H1 (cell line): ENCODE results near the gene CCDC30. TPM values are rescaled to one million over a fixed set of nuclear protein-coding genes. Genes with fewer than 3 reads are reported as not detected.

Source experiments
- CTCF ChIA-PET: fragments of 300-600 bp; sonication (Branson Sonifier 250); formaldehyde crosslinking; loops from one replicate; lab custom pipeline; 2021; ENCODE audit not compliant: partially characterized antibody; lab: Charles Lee
- POLR2A ChIA-PET: fragments of 300-600 bp; sonication (Branson Sonifier 250); formaldehyde crosslinking; loops from one replicate; lab custom pipeline; 2021; ENCODE audit warnings: inconsistent platforms; ENCODE audit not compliant: partially characterized antibody; lab: Charles Lee
- DNase-seq, 2 experiments: peaks; one replicate each; pipeline versions ENCODE4 v3.0.0 to v3.0.0-alpha.2; 2010 to 2022; ENCODE audit warnings: low spot score in 2 of 2, low read depth in 1 of 2, mixed read lengths in 1 of 2
- FAIRE-seq: peaks from 2 replicates; lab custom pipeline; 2011; peaks lifted over from hg19 to GRCh38; lab: Jason Lieb, UNC
- H2AFZ ChIP-seq: 2 replicates; pipeline ENCODE4 v1.8.1; 2012; ENCODE audit warnings: low read length, inconsistent platforms
- H2AK5ac ChIP-seq: 2 replicates; pipeline ENCODE4 v1.6.1; 2013; ENCODE audit warnings: low read depth, low read length
- H2BK120ac ChIP-seq: replicated peaks from 2 replicates; pipeline ENCODE3; 2013; ENCODE audit warnings: low read depth, low read length, inconsistent platforms
- H2BK12ac ChIP-seq: 2 replicates; pipeline ENCODE4 v1.6.1; 2013; ENCODE audit warnings: low read depth, low read length
- H2BK15ac ChIP-seq: 2 replicates; pipeline ENCODE4 v1.6.1; 2013; ENCODE audit warnings: low read length
- H2BK20ac ChIP-seq: 2 replicates; pipeline ENCODE4 v1.6.1; 2013; ENCODE audit warnings: low read length
- H2BK5ac ChIP-seq: 2 replicates; pipeline ENCODE4 v1.6.1; 2013; ENCODE audit warnings: low read depth, low read length
- H3K14ac ChIP-seq: 2 replicates; pipeline ENCODE4 v1.6.1; 2013; ENCODE audit warnings: inconsistent platforms; ENCODE audit not compliant: insufficient read length
- H3K18ac ChIP-seq: 2 replicates; pipeline ENCODE4 v1.6.1; 2013; ENCODE audit warnings: low read length; ENCODE audit errors: extremely low read depth
- H3K23ac ChIP-seq: 2 replicates; pipeline ENCODE4 v1.6.1; 2013; ENCODE audit warnings: inconsistent platforms; ENCODE audit not compliant: insufficient read length
- H3K23me2 ChIP-seq: 2 replicates; pipeline ENCODE4 v1.6.1; 2013; ENCODE audit warnings: low read depth, low read length
- H3K27ac ChIP-seq: 2 replicates; pipeline ENCODE4 v1.6.1; 2011; ENCODE audit warnings: low read depth, low read length, inconsistent platforms
- H3K27me3 ChIP-seq, 4 experiments: replicated peaks in 1 of 4; 1 replicate in 1 of 4; 2 replicates in 3 of 4; pipeline versions ENCODE4 v1.6.1 to v1.8.1; 2011 to 2013; ENCODE audit warnings: low read length in 3 of 4, mild to moderate bottlenecking in 3 of 4, inconsistent platforms in 2 of 4, mixed read lengths in 2 of 4, moderate library complexity in 1 of 4; ENCODE audit not compliant: control insufficient read depth in 3 of 4, insufficient read depth in 3 of 4; ENCODE audit errors: extremely low read depth in 1 of 4
- H3K36me3 ChIP-seq, 4 experiments: 2 replicates each; pipeline versions ENCODE4 v1.6.1 to v1.8.1; 2011 to 2013; ENCODE audit warnings: mild to moderate bottlenecking in 4 of 4, low read length in 3 of 4, moderate library complexity in 2 of 4, control low read depth in 1 of 4, inconsistent platforms in 1 of 4; ENCODE audit not compliant: insufficient read depth in 4 of 4, control insufficient read depth in 2 of 4
- H3K4ac ChIP-seq: replicated peaks from 2 replicates; pipeline ENCODE3; 2013; ENCODE audit warnings: low read length, low read depth, mixed read lengths, inconsistent platforms; ENCODE audit not compliant: insufficient read length
- H3K4me1 ChIP-seq, 4 experiments: replicated peaks in 1 of 4; 1 replicate in 1 of 4; 2 replicates in 3 of 4; pipeline versions ENCODE4 v1.6.1 to v1.8.1; 2011 to 2013; ENCODE audit warnings: low read length in 3 of 4, inconsistent platforms in 2 of 4, mixed read lengths in 1 of 4; ENCODE audit not compliant: insufficient read depth in 4 of 4, control insufficient read depth in 3 of 4
- H3K4me2 ChIP-seq, 2 experiments: 2 replicates each; pipeline versions ENCODE4 v1.6.1 to v1.8.1; 2011 to 2013; ENCODE audit warnings: low read depth in 2 of 2, low read length in 2 of 2, control low read depth in 1 of 2, inconsistent platforms in 1 of 2, mild to moderate bottlenecking in 1 of 2; ENCODE audit not compliant: insufficient read depth in 1 of 2
- H3K4me3 ChIP-seq, 4 experiments: fragments of 200-600, 300-600 bp in 1 of 4; sonication (generic), shearing (Covaris generic), sonication (Bioruptor Twin) in 1 of 4; 2 replicates each; pipeline versions ENCODE4 v1.5.1 to v1.8.1; 2011 to 2016; ENCODE audit warnings: low read length in 4 of 4, low read depth in 3 of 4, control low read depth in 2 of 4, inconsistent platforms in 2 of 4, mild to moderate bottlenecking in 2 of 4, mixed read lengths in 1 of 4, moderate library complexity in 1 of 4; ENCODE audit not compliant: insufficient read depth in 2 of 4; ENCODE audit errors: extremely low read depth in 1 of 4
- H3K56ac ChIP-seq: replicated peaks from 2 replicates; pipeline ENCODE3; 2013; ENCODE audit warnings: low read depth, mild to moderate bottlenecking, mixed read lengths, low read length, inconsistent platforms; ENCODE audit not compliant: insufficient read length
- H3K79me1 ChIP-seq: 2 replicates; pipeline ENCODE4 v1.6.1; 2013; ENCODE audit warnings: low read depth, low read length, control low read depth
- H3K79me2 ChIP-seq, 2 experiments: 2 replicates each; pipeline versions ENCODE4 v1.6.1 to v1.8.1; 2012 to 2013; ENCODE audit warnings: low read length in 2 of 2, mild to moderate bottlenecking in 2 of 2, inconsistent platforms in 1 of 2; ENCODE audit not compliant: insufficient read depth in 2 of 2, control insufficient read depth in 1 of 2
- H3K9ac ChIP-seq, 4 experiments: replicated peaks in 1 of 4; 1 replicate in 1 of 4; 2 replicates in 3 of 4; pipeline versions ENCODE4 v1.6.1 to v1.8.1; 2011 to 2013; ENCODE audit warnings: low read depth in 3 of 4, low read length in 3 of 4, control low read depth in 2 of 4, mild to moderate bottlenecking in 2 of 4, moderate library complexity in 2 of 4, inconsistent platforms in 1 of 4; ENCODE audit errors: extremely low read depth in 1 of 4
- H3K9me3 ChIP-seq, 2 experiments: 2 replicates each; pipeline versions ENCODE4 v1.6.1 to v1.8.1; 2012 to 2013; ENCODE audit warnings: mild to moderate bottlenecking in 2 of 2, moderate library complexity in 2 of 2, control low read depth in 1 of 2, inconsistent platforms in 1 of 2, low read depth in 1 of 2, low read length in 1 of 2, mixed read lengths in 1 of 2; ENCODE audit not compliant: insufficient read depth in 2 of 2
- H4K20me1 ChIP-seq, 2 experiments: replicated peaks in 1 of 2; 2 replicates each; pipeline versions ENCODE3 to v1.8.1; 2011 to 2013; ENCODE audit warnings: inconsistent platforms in 2 of 2, low read length in 2 of 2, mild to moderate bottlenecking in 1 of 2; ENCODE audit not compliant: insufficient read depth in 2 of 2, control insufficient read depth in 1 of 2
- H4K5ac ChIP-seq: 2 replicates; pipeline ENCODE4 v1.6.1; 2013; ENCODE audit warnings: low read length, low read depth, mixed read lengths, inconsistent platforms; ENCODE audit not compliant: insufficient read length
- H4K8ac ChIP-seq: 2 replicates; pipeline ENCODE4 v1.8.0; 2013; ENCODE audit warnings: mild to moderate bottlenecking, moderate library complexity, low read length, inconsistent platforms; ENCODE audit not compliant: insufficient read depth; ENCODE audit errors: extremely low read depth
- H4K91ac ChIP-seq: replicated peaks from 2 replicates; pipeline ENCODE3; 2013; ENCODE audit warnings: low read length, mixed read lengths, inconsistent platforms; ENCODE audit not compliant: insufficient read length
- PHF8 ChIP-seq: fragments of 200-600 bp; sonication (generic); conservative IDR thresholded peaks from 2 replicates; pipeline ENCODE4 v1.7.1; 2012; ENCODE audit warnings: low read depth, mild to moderate bottlenecking, inconsistent platforms, low read length, moderate library complexity
- POLR2A ChIP-seq, 2 experiments: IDR thresholded peaks; 1 replicate in 1 of 2; 2 replicates in 1 of 2; pipeline ENCODE4 v1.6.1; 2011; ENCODE audit warnings: low read depth in 2 of 2, low read length in 2 of 2, mild to moderate bottlenecking in 2 of 2; ENCODE audit errors: control extremely low read depth in 1 of 2
- ZNF274 ChIP-seq: IDR thresholded peaks from 2 replicates; pipeline ENCODE4 v1.7.0; 2012; ENCODE audit warnings: low read length, borderline replicate concordance; ENCODE audit errors: extremely low read depth
- WGBS, 2 experiments: shearing (Covaris generic) in 1 of 2; methylation state at CpG; one replicate each; pipeline versions ENCODE4 v1.1.6 to v1.1.7; 2013 to 2015; ENCODE audit warnings: low lambda C conversion rate in 2 of 2, mixed read lengths in 2 of 2, inconsistent platforms in 1 of 2, low coverage in 1 of 2, missing lambda C conversion rate in 1 of 2; ENCODE audit not compliant: insufficient replicate concordance in 2 of 2, insufficient coverage in 1 of 2, insufficient read length in 1 of 2; ENCODE audit errors: extremely low coverage in 1 of 2, missing lambda C conversion rate in 1 of 2; 5-methylcytosine and 5-hydroxymethylcytosine counted together
- polyA plus RNA-seq, 7 experiments: library from polyadenylated mRNA; depleted of rRNA in 3 of 7; stranded (reverse) in 5 of 7; unstranded in 2 of 7; fragments of >200 nt in 5 of 7; fragments of 200-250 nt in 2 of 7; gene quantifications; 1 replicate in 5 of 7; 2 replicates in 1 of 7; 4 replicates in 1 of 7; pipeline versions ENCODE4 v1.2.1 to v1.2.3, GENCODE V29; 2011 to 2013; ENCODE audit warnings: missing spikeins in 2 of 7, mixed read lengths in 2 of 7
- total RNA-seq: library from RNA; stranded (reverse); fragmentation: NEBNext Ultra II Directional; extraction: Animal tissue kit (Norgen Biotek cat#: 25700); gene quantifications from 2 replicates; pipeline ENCODE4 v1.2.1, GENCODE V29; 2021

Gene CCDC30
- total and polyA plus RNA-seq, 2 of the 8 experiments (the other 6 are each of a cell fraction or from before 2014, with no cell fraction given): 0.60 to 1.8 TPM

- H3K18ac ChIP-seq: peak overlapping the region; percentile 80
- H3K36me3 ChIP-seq: peaks cover 0 to 20% (median 4%) of the 10 kb centered on the region in 4 experiments; a peak in 2 of 8 replicates
- H3K4ac ChIP-seq: peak overlapping the region; percentile 82
- peak overlapping the region; percentile 81 for H2BK5ac ChIP-seq
- peak overlapping the region; percentile 78 for H4K91ac ChIP-seq
- H4K20me1 ChIP-seq: no peaks in the 10 kb centered on the region
- H3K56ac ChIP-seq: peak overlapping the region; percentile 87
- H3K4me3 ChIP-seq: peak overlapping the region; percentile 64 to 88 (median 82)
- H2BK15ac ChIP-seq: no peak overlapping the region
- H3K9ac ChIP-seq: peak overlapping the region; percentile 68 to 81 (median 79)
- no peak for FAIRE-seq
- peak overlapping the region; percentile 87; the same call in 1 of the 2 replicates for H4K8ac ChIP-seq
- H3K23me2 ChIP-seq: peaks cover 7% of the 10 kb centered on the region
- no peaks in the 10 kb centered on the region for H3K27me3 ChIP-seq
- no peaks in the 10 kb centered on the region for H3K9me3 ChIP-seq
- ChIA-PET POLR2A (interaction anchor here (0.7 to 1.2 kb wide), 2 partner anchors 9 to 226 kb away, joined by 4 read pairs; no protein-coding TSS in a partner anchor), CTCF (interaction anchor here (1.1 to 1.4 kb wide), 2 partner anchors 119 to 189 kb away, joined by 3 read pairs; no protein-coding TSS in a partner anchor)
- 6% methylated on average over 23 of the region's 23 CpGs; no CpG with 5 or more reads in 1 of the 2 experiments for WGBS, 2 experiments
- H2BK20ac ChIP-seq: no peak overlapping the region
- H2AFZ ChIP-seq: peak overlapping the region; percentile 94; the same call in 1 of the 2 replicates
- TF ChIP-seq POLR2A (IDR thresholded peaks at IDR 0.05; ENCODE audit: control extremely low read depth in 1 of 2, low read depth in 2 of 2, low read length in 2 of 2) (peak in 1 of 2 experiments; percentile 66; a peak in 1 of 3 replicates), PHF8 (peak; percentile 64), ZNF274 (no peak)
- peak overlapping the region; percentile 51 to 97 for H3K4me2 ChIP-seq
- H3K79me1 ChIP-seq: no peaks in the 10 kb centered on the region
- no peak overlapping the region for H3K23ac ChIP-seq
- H4K5ac ChIP-seq: peak overlapping the region; percentile 25
- H2BK120ac ChIP-seq: no peak overlapping the region
- peaks cover 0 to 9% (median 3%) of the 10 kb centered on the region in 4 experiments; a peak in 4 of 7 replicates for H3K4me1 ChIP-seq
- no peaks in the 10 kb centered on the region for H3K79me2 ChIP-seq
- no peak overlapping the region for H2AK5ac ChIP-seq
- no peak overlapping the region for H3K14ac ChIP-seq
- H3K27ac ChIP-seq: peak overlapping the region; percentile 71; the same call in 1 of the 2 replicates
- H2BK12ac ChIP-seq: 0 out of 2 replicates have a peak overlapping the region, but pooled peaks have one; percentile 19
- no peak for DNase-seq
These were observed 6.4 kb upstream of the CCDC30 start for GRCh38 chr1:42456754-42457089.
